GM21825 (cell line): ENCODE data around the gene INAFM1.

Experiments used
- ATAC-seq: cut with Tn5 transposase; IDR thresholded peaks from one replicate; pipeline ENCODE4 v1.9.1; 2021; ENCODE audit warnings: mild to moderate bottlenecking, moderate library complexity; ENCODE audit not compliant: unreplicated experiment

Gene INAFM1

GRCh38 chr19:47274071-47274890 is at the start of gene INAFM1:
Gene INAFM1 (plus strand): TSS chr19:47274885. CDS start chr19:47274920, 35 bp downstream.
- peak; percentile 41 for ATAC-seq

GRCh38 chr19:47225746-47226425 is 48.8 kb upstream of the INAFM1 start:
- ATAC-seq = peak; percentile 34

- peak; percentile 31 for ATAC-seq
These were observed 48.0 kb upstream of the INAFM1 start for GRCh38 chr19:47226426-47227351.

DNA sequence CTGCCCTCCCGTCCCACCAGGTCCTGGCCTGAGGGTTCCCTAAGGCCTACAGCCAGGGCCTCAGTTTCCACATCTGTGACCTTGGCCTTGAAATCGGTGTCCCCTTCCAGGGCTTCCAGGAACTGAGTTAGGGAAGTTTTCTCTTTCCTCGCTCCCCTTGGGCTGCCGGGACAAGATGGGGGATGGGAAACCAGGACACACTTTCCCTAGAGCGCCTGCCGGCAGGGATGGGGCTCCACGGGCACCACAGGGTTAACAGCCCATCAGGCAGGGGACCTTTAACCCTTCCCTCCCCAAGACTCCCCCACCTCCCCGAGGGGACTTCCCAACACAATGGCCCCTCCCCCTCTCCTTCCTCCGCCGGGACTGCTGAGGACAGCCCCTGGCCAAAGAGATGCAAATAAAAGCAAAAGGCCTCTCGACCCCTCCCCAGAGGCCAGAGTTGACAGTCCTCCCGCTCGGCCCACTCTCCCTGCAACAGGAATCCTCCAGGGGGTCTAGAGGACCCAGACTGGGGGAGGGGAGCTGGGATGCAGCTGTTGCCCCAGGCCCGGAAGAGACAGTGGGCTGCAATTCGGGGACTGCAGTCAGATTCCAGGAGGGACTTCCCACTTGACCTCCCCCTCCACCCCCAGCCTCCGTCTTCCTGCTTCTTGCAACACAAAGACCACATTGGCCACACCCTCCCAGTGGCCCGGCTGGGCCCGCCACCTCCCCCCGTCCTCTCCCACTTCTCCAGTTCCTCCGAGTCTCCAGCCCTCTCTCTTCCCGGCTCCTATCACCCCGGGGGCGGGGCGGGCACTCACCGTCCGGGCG is 47.1 kb upstream of the INAFM1 start:
- no peak for ATAC-seq

- ATAC-seq = no peak
These were observed 46.3 kb upstream of the INAFM1 start for GRCh38 chr19:47228168-47228936.

- no peak for ATAC-seq
These were observed 45.6 kb upstream of the INAFM1 start for GRCh38 chr19:47228937-47229675.

DNA sequence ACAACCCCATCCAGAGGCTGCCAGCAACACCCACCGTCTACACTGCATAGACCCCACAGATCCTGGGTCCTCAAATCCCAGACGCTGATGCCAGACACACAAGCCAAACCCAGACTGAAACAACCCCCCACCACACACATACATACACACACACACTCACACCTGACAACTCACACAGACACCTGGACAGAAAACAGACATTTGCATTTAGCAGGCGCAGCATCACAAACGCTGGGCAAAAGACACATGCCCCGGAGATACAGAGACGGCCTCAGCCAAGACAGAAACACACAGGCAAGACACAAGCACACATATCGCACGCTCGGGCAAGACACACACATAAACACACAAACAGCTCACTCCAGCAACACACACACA is 45.0 kb upstream of the INAFM1 start:
- ATAC-seq = no peak

GRCh38 chr19:47230054-47230920 is 44.4 kb upstream of the INAFM1 start:
- no peak for ATAC-seq

DNA sequence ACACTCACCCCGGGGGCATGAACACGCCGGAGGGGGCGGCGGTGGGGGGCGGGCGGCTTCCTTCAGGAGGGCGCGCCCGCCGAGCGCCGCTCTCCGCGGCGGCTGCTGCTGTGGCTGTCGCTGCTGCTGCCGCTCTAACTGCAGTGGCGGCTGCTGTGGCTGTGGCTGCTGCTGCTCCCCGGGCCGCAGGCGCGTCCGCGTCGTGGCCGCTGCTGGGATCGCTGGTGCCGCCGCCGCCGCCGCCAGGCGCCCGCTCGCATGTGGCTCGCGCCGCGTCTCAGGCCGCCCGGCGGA is 43.8 kb upstream of the INAFM1 start, which contains the start of gene BBC3:
TSS of gene BBC3 (minus strand) at position 279 of the 294 bp plus-strand sequence. CDS start 2,768 bp downstream, outside the sequence.
- ATAC-seq = no peak

- peak; percentile 33 for ATAC-seq
These were observed 43.2 kb upstream of the INAFM1 start for GRCh38 chr19:47231215-47232054.

DNA sequence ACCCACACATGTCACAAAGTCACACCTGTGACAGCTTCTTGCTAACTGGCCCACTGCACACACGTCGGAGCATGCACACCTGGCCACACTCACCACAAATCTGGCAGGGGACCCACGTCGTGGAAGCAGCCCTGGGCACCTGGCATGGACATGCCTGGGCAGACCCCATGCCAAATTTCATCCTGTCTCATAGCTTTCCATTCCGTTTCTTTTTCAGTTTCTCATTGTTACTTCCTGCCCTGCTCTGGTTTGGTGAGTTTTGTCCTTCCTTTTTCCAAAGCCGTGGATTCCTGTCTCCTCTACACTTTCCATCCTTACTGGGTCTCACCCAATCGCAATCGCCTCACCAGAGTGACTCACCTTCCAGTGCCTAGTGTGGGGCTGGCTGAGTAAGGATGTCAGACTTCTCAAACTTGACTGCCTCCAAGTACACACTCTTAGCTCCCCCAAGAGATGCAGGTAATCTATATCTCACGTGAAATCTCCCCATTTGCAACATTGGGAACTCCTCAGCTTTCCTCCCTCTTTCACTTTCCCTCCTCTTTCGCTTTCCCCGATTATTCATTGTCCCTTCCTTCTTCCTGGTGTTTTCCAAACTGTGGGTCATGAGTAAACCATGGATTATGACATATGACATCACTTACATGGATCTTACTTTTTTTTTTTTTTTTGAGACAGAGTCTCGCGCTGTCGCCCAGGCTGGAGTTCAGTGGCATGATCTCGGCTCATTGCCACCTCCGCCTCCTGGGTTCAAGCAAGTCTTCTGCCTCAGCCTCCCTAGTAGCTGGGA is 42.1 kb upstream of the INAFM1 start:
- no peak for ATAC-seq

DNA sequence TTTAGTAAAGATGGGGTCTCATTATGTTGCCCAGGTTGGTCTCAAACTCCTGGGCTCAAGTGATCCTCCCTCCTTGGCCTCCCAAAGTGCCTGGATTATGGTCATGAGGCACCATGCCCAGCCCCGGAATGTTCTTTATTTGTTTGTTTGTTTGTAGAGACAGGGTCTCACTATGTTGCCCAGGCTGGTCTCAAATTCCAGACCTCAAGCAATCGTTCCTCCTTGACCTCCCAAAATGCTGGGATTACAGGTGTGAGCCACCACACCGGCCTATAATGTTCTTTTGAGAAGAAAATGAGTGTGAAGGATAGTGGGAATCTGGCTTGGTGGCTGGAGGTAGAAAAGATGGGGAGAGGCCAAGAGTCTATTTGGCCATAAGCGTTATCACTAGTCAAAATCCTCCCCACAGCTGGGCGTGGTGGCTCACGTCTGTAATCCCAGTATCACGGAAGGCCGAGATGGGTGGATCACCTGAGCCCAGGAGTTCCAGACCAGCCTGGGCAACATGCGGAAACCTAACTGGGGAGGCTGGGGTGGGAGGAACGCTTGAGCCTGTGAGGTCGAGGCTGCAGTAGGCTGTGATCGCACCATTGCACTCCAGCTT is 38.5 kb upstream of the INAFM1 start:
- no peak for ATAC-seq

- ATAC-seq = no peak
These were observed 35.5 kb upstream of the INAFM1 start for GRCh38 chr19:47239152-47239551.

- no peak for ATAC-seq
These were observed 34.9 kb upstream of the INAFM1 start for GRCh38 chr19:47239610-47240296.

- ATAC-seq = no peak
These were observed 34.1 kb upstream of the INAFM1 start for GRCh38 chr19:47240556-47240955.
